DND-41 (cell line): ENCODE data around the gene DNAH7.

ENCODE experiments used
- CTCF ChIP-seq: IDR thresholded peaks from 2 replicates; pipeline ENCODE4 v1.5.1; 2012; ENCODE audit warnings: borderline replicate concordance, low read length, moderate library complexity, mild to moderate bottlenecking; ENCODE audit not compliant: poor library complexity, severe bottlenecking; ENCODE audit errors: extremely low read depth
- EZH2 ChIP-seq: IDR thresholded peaks from 3 replicates; pipeline ENCODE4 v1.6.1; 2012; ENCODE audit warnings: borderline replicate concordance, low read depth, mild to moderate bottlenecking, moderate library complexity, low read length, inconsistent platforms; ENCODE audit not compliant: severe bottlenecking

GRCh38 chr2:195813421-195813820 lies 255.2 kb downstream of the DNAH7 start:
- TF ChIP-seq CTCF (no peak), EZH2 (no peak)
